ENCODE measurements around the gene TAS2R9.

Gene TAS2R9

DNA sequence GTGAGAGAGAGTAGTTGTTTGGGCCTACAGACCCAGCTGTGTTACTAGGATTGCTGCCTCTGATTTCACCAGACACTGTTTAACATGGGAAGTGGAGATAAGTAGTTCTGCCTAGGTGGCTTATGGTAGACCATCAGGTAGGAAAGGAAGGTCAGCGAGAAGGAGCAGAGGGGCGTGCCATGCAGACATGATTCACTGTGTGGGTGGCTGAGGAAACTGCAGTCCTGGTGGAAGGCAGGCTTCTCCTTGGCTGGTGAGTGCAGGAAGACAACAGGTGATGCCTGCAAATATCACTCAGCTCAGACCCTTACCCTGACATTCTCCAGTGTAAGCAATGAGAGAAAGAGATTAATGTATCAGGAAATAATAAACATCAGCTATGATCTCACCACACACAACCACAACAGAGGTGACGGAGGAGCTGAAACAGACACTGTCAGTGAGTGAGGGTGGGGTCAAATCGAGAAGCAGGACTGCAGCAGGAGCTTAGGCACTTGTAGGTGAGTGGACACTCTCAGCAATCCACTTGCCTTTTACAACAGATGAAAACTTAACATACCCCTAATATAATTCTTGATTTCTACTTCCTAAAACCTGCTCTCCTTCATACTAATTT, 41.4 kb upstream of the TAS2R9 start:
- TF ChIP-seq EZH2phosphoT487 (IDR thresholded peaks at IDR 0.05; ENCODE audit: borderline replicate concordance, low read length): no peak
- no peak for TF ChIP-seq CTCF (IDR thresholded peaks at IDR 0.05; ENCODE audit: low read depth, low read length, poor library complexity, severe bottlenecking)
- H3K36me3 ChIP-seq (ENCODE audit: control insufficient read depth, low read length): no peaks in the 10 kb centered on the region
- no peak overlapping the region for H3K27ac ChIP-seq (ENCODE audit: low read depth, low read length)

GRCh38 chr12:10849425-10849878, 39.5 kb upstream of the TAS2R9 start, which contains the start of gene PRR4:
TSS of gene PRR4 (minus strand) at chr12:10849475. CDS start at chr12:10849437, 38 bp downstream.
- H3F3A ChIP-seq (ENCODE audit: control insufficient read depth, insufficient read depth): no peaks in the 10 kb centered on the region
- H3K9me3 ChIP-seq (ENCODE audit: control insufficient read depth, insufficient read depth, low read length): no peaks in the 10 kb centered on the region
- H3K4me3 ChIP-seq (ENCODE audit: low read length): no peak within 1 kb of the TSS
- TF ChIP-seq CTCF (IDR thresholded peaks at IDR 0.05; ENCODE audit: low read depth, low read length, poor library complexity, severe bottlenecking): no peak
- TF ChIP-seq EZH2phosphoT487 (IDR thresholded peaks at IDR 0.05; ENCODE audit: borderline replicate concordance, low read length): no peak
- no peaks in the 10 kb centered on the region for H3K79me2 ChIP-seq (ENCODE audit: control insufficient read depth, low read length)
- H3K27me3 ChIP-seq (ENCODE audit: control insufficient read depth, low read length): no peaks in the 10 kb centered on the region
- H3K4me1 ChIP-seq (ENCODE audit: control insufficient read depth, low read length): no peaks in the 10 kb centered on the region
- H4K20me1 ChIP-seq (ENCODE audit: control insufficient read depth, insufficient read depth, low read depth, low read length): no peaks in the 10 kb centered on the region
- H3K9me2 ChIP-seq (replicated peaks; ENCODE audit: control insufficient read depth, low read length): no peaks in the 10 kb centered on the region
- H3K27ac ChIP-seq (ENCODE audit: low read depth, low read length): no peak within 1 kb of the TSS
- no peak within 1 kb of the TSS for H3K4me2 ChIP-seq (ENCODE audit: low read length)
- H3K36me3 ChIP-seq (ENCODE audit: control insufficient read depth, low read length): no peaks in the 10 kb centered on the region

More for the DNA sequence above, 41.4 kb upstream of the TAS2R9 start:
- Histone ChIP-seq H3K27me3 (ENCODE audit: control insufficient read depth, low read length) (no peaks in the 10 kb centered on the region), H3F3A (ENCODE audit: control insufficient read depth, insufficient read depth) (no peaks in the 10 kb centered on the region), H3K9me3 (ENCODE audit: control insufficient read depth, insufficient read depth, low read length) (peaks cover 4% of the 10 kb centered on the region; the same call in 1 of the 2 replicates), H3K4me2 (ENCODE audit: low read length) (no peak overlapping the region), H3K9me2 (replicated peaks; ENCODE audit: control insufficient read depth, low read length) (no peaks in the 10 kb centered on the region), H3K79me2 (ENCODE audit: control insufficient read depth, low read length) (no peaks in the 10 kb centered on the region), H3K4me1 (ENCODE audit: control insufficient read depth, low read length) (no peaks in the 10 kb centered on the region), H4K20me1 (ENCODE audit: control insufficient read depth, insufficient read depth, low read depth, low read length) (no peaks in the 10 kb centered on the region), H3K4me3 (ENCODE audit: low read length) (no peak overlapping the region)

DNA sequence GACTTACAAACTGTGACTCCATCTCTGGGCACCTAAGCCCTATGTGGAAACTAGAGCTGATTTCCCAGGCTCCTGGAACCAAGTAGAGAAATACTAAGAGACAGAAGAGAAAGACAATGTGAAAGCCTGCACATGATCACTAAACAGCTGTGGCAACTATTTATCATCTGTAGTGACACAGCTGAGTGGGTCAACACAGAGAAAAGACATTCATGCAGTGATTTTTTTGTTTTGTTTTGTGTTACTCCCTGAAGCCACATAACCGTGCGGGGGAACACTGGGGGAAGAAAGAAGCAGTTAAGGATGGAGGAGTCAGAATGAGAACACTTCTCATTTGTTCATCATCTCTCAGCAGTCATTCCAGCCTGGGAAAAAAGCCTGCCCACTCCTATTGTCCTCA, 37.8 kb upstream of the TAS2R9 start:
- no peak for TF ChIP-seq EZH2phosphoT487 (IDR thresholded peaks at IDR 0.05; ENCODE audit: borderline replicate concordance, low read length)
- no peak for TF ChIP-seq CTCF (IDR thresholded peaks at IDR 0.05; ENCODE audit: low read depth, low read length, poor library complexity, severe bottlenecking)

More for the DNA sequence above, 37.8 kb upstream of the TAS2R9 start:
- H4K20me1 ChIP-seq (ENCODE audit: control insufficient read depth, insufficient read depth, low read depth, low read length): no peaks in the 10 kb centered on the region
- no peak overlapping the region for H3K27ac ChIP-seq (ENCODE audit: low read depth, low read length)
- H3K36me3 ChIP-seq (ENCODE audit: control insufficient read depth, low read length): no peaks in the 10 kb centered on the region
- no peak overlapping the region for H3K4me3 ChIP-seq (ENCODE audit: low read length)
- no peaks in the 10 kb centered on the region for H3K27me3 ChIP-seq (ENCODE audit: control insufficient read depth, low read length)
- H3K4me1 ChIP-seq (ENCODE audit: control insufficient read depth, low read length): no peaks in the 10 kb centered on the region
- no peaks in the 10 kb centered on the region for H3K79me2 ChIP-seq (ENCODE audit: control insufficient read depth, low read length)
- no peak overlapping the region for H3K4me2 ChIP-seq (ENCODE audit: low read length)
- no peaks in the 10 kb centered on the region for H3K9me2 ChIP-seq (replicated peaks; ENCODE audit: control insufficient read depth, low read length)
- H3K9me3 ChIP-seq (ENCODE audit: control insufficient read depth, insufficient read depth, low read length): no peaks in the 10 kb centered on the region
- H3F3A ChIP-seq (ENCODE audit: control insufficient read depth, insufficient read depth): no peaks in the 10 kb centered on the region

All from DOHH2 (cell line).